GM12801 (cell line): ENCODE measurements around the gene GTSF1L.

Source experiments
- TF ChIP-seq, protein P1 (sequence below): IDR thresholded peaks from one replicate; pipeline ENCODE4 v1.5.1; 2011; ENCODE audit warnings: control low read depth; ENCODE audit not compliant: insufficient read length; ENCODE audit errors: extremely low read depth

The GTSF1L gene

DNA sequence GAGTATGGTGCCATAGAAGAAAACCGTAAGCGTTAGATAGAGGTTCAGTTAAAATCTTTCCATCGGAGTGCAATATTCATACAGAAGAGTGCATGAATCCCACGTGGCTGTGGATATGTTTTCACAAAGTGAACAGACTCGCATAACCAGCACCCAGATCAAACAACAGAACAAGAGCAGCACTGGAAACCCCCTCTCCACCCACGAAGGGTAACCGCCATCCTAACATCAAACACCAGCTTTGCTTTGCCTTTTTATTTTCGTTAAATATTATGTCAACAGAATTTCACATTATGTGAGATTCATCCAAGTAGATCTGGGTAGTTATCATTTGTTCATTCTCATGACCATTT, 4.7 kb downstream of the GTSF1L start:
- TF ChIP-seq, protein P1, sequence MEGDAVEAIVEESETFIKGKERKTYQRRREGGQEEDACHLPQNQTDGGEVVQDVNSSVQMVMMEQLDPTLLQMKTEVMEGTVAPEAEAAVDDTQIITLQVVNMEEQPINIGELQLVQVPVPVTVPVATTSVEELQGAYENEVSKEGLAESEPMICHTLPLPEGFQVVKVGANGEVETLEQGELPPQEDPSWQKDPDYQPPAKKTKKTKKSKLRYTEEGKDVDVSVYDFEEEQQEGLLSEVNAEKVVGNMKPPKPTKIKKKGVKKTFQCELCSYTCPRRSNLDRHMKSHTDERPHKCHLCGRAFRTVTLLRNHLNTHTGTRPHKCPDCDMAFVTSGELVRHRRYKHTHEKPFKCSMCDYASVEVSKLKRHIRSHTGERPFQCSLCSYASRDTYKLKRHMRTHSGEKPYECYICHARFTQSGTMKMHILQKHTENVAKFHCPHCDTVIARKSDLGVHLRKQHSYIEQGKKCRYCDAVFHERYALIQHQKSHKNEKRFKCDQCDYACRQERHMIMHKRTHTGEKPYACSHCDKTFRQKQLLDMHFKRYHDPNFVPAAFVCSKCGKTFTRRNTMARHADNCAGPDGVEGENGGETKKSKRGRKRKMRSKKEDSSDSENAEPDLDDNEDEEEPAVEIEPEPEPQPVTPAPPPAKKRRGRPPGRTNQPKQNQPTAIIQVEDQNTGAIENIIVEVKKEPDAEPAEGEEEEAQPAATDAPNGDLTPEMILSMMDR, result no peak

DNA sequence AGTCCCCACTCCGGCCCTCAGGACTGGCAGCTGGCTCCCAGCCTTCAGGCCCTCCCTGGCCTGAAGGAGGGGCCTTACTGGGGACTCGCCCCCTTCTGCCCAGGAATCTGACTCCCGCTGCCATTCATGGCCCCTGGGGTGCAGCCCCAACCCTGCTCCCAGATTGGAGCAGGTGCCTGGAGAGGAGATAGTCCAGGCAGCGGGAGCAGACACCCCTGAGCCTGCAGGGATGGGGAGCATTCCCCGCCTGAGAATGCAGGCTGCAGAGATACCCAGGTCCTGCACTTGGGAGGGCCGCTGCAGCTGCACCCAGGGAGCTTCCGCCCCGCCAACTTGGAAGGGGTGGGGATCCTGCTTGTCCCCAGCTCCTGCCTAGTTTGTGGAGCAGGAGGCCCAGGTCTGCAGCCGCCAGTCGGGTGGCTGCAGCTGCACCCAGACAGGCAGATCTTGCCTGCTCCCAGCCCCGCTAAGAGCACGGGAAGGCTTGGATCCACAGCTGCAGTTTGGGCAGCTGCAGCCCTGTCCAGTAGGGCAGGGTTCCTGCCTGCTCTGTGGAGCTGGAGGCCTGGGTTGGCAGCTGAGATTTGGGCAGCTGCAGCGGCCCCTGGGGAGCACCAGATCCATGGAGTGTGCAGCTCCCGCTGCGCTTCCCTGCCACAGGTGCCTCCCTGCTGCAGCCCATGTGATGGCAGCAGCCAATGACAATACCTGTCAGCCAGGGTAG, 5.2 kb downstream of the GTSF1L start:
- TF ChIP-seq, protein P1, result no peak

DNA sequence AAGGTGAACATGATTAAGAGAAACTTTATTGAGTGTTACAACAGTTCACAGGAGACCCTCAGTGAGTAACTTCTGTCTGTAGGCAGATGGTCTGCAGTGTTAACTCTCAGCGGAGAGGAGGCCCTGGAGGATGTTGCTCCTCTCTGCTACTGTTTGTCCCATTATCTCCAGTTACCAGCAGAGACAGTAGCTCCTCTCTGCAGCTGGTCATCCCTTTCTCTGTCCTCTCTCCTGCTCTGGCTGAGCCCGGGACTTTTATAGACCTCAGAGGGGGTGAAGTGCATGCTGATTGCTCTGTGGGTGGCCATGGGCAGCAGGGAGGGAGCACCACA, 5.7 kb downstream of the GTSF1L start:
- TF ChIP-seq, protein P1, result no peak

DNA sequence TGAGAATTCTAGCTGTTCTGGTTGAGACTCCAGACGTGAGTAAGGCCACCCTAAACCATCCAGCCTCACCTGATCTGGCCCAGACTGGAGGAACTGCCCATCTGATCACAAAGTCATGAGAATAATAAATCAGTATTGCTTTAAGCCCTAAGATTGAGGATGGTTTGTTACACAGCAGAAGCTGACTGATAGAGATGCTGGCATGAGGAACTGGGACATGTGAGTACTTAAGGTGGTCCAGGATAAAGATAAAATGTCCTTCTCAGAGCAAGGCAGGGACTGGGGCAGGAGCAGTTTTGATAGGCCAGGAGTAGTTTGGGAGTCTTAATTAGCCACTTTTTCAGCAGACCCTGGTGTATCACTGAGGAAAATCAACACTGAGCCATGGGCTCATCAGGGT, 6.8 kb downstream of the GTSF1L start:
- TF ChIP-seq, protein P1, result no peak

DNA sequence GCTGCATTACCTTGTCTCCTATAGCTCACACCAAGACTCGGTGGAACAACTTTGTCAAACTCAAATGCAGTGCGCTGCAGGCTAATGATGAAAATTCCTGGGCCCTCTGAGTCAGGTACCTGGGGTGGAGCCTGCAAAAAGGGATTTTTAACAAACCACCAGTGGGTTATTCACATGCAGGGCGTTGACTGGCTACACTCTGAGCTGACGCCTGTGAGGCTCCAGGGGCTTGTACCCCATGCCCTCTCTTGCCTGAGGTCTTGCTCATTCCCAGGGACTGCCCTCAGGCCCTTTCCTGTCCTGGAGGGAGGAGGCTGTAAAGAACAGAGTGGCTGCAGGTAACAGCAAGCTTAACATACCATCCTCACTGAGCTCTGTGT, 9.2 kb downstream of the GTSF1L start:
- TF ChIP-seq, protein P1, result no peak

DNA sequence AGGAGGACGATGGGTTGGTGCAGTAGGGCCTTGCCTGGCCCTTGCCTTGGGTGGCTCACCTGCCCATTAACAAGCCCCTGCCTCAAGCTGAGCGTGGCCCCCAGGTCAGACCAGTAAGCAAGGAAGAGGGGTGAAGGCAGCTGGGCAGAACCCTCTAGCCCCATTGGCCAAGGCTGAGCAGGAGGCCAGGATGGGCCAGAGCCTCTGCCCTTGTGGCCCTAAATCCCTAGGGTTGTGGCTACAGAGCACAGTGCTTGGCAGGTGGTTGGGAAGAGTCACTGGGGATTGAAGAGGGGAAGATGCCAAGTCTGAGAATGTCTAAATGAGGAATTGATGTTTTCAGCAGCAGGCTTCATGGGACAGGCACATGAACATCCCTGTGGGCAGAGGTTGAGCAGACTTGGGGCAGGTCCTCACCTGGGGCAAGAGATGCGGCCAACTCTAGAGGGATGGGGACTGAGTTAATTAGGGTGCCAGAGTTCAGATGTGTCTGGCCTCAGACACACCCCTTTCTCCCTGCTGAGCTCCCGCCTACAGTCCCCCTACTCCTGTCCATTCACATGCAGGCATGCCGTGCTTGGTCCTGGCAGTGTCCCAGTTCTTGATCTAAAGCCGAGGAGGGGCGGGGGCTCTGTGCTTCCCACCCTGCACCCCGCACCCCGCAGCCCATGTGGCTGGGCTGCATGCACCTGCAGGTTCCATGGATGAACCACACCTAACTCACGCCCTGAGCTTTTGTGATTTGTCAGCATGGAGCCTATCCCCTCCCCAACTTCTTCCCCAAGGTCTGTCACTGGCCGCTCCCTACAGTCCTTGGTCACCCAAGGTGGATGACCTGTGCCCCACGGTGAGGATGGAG, 9.8 kb downstream of the GTSF1L start:
- TF ChIP-seq, protein P1, result no peak

DNA sequence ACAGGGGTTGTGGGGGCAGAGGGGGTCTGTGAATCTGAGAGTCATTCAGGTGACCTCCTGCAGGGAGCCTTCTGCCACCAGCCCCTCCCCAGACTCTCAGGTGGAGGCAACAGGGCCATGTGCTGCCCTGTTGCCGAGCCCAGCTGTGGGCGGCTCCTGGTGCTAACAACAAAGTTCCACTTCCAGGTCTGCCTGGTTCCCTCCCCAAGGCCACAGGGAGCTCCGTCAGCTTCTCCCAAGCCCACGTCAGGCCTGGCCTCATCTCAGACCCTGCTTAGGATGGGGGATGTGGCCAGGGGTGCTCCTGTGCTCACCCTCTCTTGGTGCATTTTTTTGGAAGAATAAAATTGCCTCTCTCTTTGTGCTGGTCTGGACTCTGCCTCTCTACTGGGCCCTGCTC, 10.7 kb downstream of the GTSF1L start:
- TF ChIP-seq, protein P1, result no peak
